OCI-LY7 (cell line): ENCODE data around the gene CCDC78. TPM values are rescaled to one million over a fixed set of nuclear protein-coding genes. Genes with fewer than 3 reads are reported as not detected.

Experiments used
- BruUV-seq: library from RNA; stranded (reverse); fragments of 400-500 nt; replicated peaks from 2 replicates; lab custom pipeline; 2021; lab: Mats Ljungman, UMichigan
- CTCF ChIA-PET: fragments of 300-600 bp; sonication (Branson Sonifier 250); formaldehyde crosslinking; loops from one replicate; lab custom pipeline; 2022; ENCODE audit warnings: antibody characterized with exemption; ENCODE audit not compliant: unreplicated experiment; lab: Charles Lee
- POLR2A ChIA-PET: fragments of 300-600 bp; sonication (Branson Sonifier 250); formaldehyde crosslinking; loops from one replicate; lab custom pipeline; 2022; ENCODE audit warnings: antibody characterized with exemption; lab: Charles Lee
- DNase-seq: peaks from one replicate; pipeline ENCODE4 v3.0.0-alpha.2; 2015; ENCODE audit warnings: low spot score
- H2AFZ ChIP-seq: fragments of 200-600 bp; sonication (generic), shearing (Covaris generic); 2 replicates; pipeline ENCODE4 v1.6.1; 2014; ENCODE audit warnings: mild to moderate bottlenecking, antibody characterized with exemption, low read length, moderate library complexity
- H3K27ac ChIP-seq: fragments of 200-600 bp; sonication (generic); 2 replicates; pipeline ENCODE4 v1.5.1; 2014; ENCODE audit warnings: mixed run types, low read depth, mild to moderate bottlenecking, moderate library complexity, low read length, inconsistent platforms; ENCODE audit not compliant: poor library complexity, severe bottlenecking
- H3K36me3 ChIP-seq: fragments of 200-600 bp; sonication (generic); 2 replicates; pipeline ENCODE4 v1.6.1; 2014; ENCODE audit warnings: mild to moderate bottlenecking, antibody characterized with exemption, low read length, moderate library complexity, mixed read lengths; ENCODE audit not compliant: insufficient read depth
- H3K4me1 ChIP-seq: fragments of 200-600 bp; sonication (generic); 2 replicates; pipeline ENCODE4 v1.5.1; 2014; ENCODE audit warnings: mild to moderate bottlenecking, low read length; ENCODE audit not compliant: insufficient read depth, poor library complexity, severe bottlenecking
- H3K4me2 ChIP-seq: fragments of 200-600 bp; sonication (generic); 2 replicates; pipeline ENCODE4 v1.6.1; 2014; ENCODE audit warnings: mild to moderate bottlenecking, low read length
- H3K4me3 ChIP-seq: fragments of 200-600 bp; sonication (generic); 2 replicates; pipeline ENCODE4 v1.5.1; 2014; ENCODE audit warnings: mild to moderate bottlenecking, low read depth, low read length; ENCODE audit not compliant: poor library complexity, severe bottlenecking
- H3K79me2 ChIP-seq: fragments of 200-600 bp; sonication (generic); 2 replicates; pipeline ENCODE4 v1.6.1; 2016; ENCODE audit warnings: low read depth, mild to moderate bottlenecking, low read length, moderate library complexity, mixed read lengths; ENCODE audit not compliant: insufficient read depth
- H3K9me2 ChIP-seq: fragments of 200-600 bp; sonication (generic); 2 replicates; pipeline ENCODE4 v1.6.1; 2016; ENCODE audit warnings: mild to moderate bottlenecking, low read length, mixed read lengths; ENCODE audit not compliant: insufficient read depth
- H3K9me3 ChIP-seq: fragments of 200-600 bp; sonication (generic); 2 replicates; pipeline ENCODE4 v1.6.1; 2014; ENCODE audit warnings: mild to moderate bottlenecking, mixed run types, low read length, mixed read lengths
- H4K20me1 ChIP-seq: fragments of 200-600 bp; sonication (generic); 2 replicates; pipeline ENCODE4 v1.6.1; 2014; ENCODE audit warnings: mild to moderate bottlenecking, antibody characterized with exemption, low read length, moderate library complexity, mixed read lengths; ENCODE audit not compliant: insufficient read depth
- EZH2phosphoT487 ChIP-seq: fragments of 200-600 bp; sonication (generic); IDR thresholded peaks from 2 replicates; pipeline ENCODE4 v1.6.1; 2018; ENCODE audit warnings: low read depth, borderline replicate concordance, mild to moderate bottlenecking, mixed run types, antibody characterized with exemption, low read length, moderate library complexity, mixed read lengths
- intact Hi-C: fragments of 100-400 bp; cut with micrococcal nuclease; formaldehyde crosslinking; loops from one replicate; pipeline ENCODE4 v1.10.0; 2022; ENCODE audit not compliant: unreplicated experiment
- total RNA-seq, 2 experiments: library from RNA; depleted of rRNA in 1 of 2; stranded (reverse); fragments of >200 nt in 1 of 2; shearing (Covaris generic) in 1 of 2; gene quantifications; 2 replicates each; pipeline ENCODE4 v1.2.3, GENCODE V29; 2014 to 2022
- TF ChIP-seq, protein P1 (sequence below): fragments of 200-600 bp; sonication (generic); conservative IDR thresholded peaks from 2 replicates; pipeline ENCODE4 v1.5.1; 2014; ENCODE audit warnings: mild to moderate bottlenecking, antibody characterized with exemption, low read length, moderate library complexity, mixed read lengths

The CCDC78 gene
- total RNA-seq, 2 experiments from 2014 or later: 25.8 to 57.9 TPM

DNA sequence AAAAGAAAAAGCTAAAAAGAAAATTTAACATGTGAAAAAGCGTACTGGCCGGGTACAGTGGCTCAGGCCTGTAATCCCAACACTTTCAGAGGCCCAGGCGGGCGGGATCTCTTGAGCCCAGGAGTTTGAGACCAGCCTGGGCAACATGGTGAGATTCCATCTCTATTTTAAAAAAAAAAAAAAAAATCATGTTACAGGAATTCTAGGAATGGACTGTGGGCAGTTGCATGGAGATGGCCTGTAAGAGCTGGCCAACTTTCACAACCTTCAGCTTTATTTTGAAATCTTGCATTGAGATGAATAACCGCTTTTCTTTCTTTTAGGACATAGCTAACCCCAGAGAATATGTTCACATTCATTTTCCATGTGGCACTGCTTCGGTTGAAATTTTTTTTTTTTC, 22.8 kb upstream of the CCDC78 start:
- CTCF ChIA-PET: interaction anchor here (0.6 kb wide), 1 partner anchor 33 kb away, joined by 3 read pairs; no protein-coding TSS in a partner anchor
- BruUV-seq: no TSS peak

DNA sequence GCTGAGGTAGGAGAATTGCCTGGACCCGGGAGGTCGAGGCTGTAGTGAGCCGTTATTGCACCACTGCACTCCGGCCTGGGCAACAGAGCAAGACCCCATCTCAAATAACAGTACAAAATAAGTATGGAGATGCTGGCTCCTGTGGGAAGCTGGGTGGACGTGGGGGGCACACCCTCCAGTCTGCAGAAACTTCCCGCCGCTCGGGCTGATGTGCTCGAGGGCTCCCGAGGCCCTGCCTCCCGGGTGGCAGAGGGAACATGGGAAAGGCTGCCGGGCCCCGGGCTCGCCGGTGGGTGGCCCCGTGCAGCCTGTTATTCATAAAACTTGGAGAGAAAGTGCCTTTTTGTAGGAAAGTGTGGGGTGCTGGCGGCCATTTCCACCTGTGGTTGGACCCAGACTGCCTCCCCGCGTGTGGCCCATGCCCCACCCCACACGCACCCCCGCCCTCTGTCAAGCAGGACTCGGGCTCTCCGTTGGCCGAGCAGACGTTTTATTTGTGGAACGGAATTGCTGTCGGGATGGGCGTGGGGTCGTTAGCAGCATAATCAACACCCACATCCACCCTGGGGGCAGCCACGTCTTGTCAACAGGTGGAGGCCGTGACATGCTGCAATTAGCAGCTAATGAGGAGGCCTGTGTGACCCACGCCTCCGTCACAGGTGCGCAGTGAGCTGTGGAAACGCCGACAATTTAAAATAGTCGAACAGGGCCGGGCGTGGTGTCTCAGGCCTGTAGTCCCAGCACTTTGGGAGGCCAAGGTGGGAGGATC, 21.9 kb upstream of the CCDC78 start:
- Histone ChIP-seq H3K9me3 (no peaks in the 10 kb centered on the region), H2AFZ (no peak overlapping the region), H3K4me2 (no peak overlapping the region), H3K4me3 (no peak overlapping the region), H3K4me1 (peaks cover 3% of the 10 kb centered on the region), H3K27ac (no peak overlapping the region), H3K36me3 (no peaks in the 10 kb centered on the region), H3K9me2 (no peaks in the 10 kb centered on the region), H4K20me1 (no peaks in the 10 kb centered on the region), H3K79me2 (no peaks in the 10 kb centered on the region)
- TF ChIP-seq EZH2phosphoT487: no peak
- no TSS peak for BruUV-seq
- intact Hi-C loops: loop anchor here (5.0 kb wide), 1 partner anchor 39 kb away; the partner anchor contains the start of genes CHTF18 and RPUSD1
- DNase-seq: no peak
- POLR2A ChIA-PET: interaction anchor here (0.7 kb wide), 1 partner anchor 12 kb away, joined by 3 read pairs; no protein-coding TSS in a partner anchor
- CTCF ChIA-PET: interaction anchor here (0.6 kb wide), 1 partner anchor 32 kb away, joined by 3 read pairs; no protein-coding TSS in a partner anchor

More for the DNA sequence above, 22.8 kb upstream of the CCDC78 start:
- intact Hi-C loops: loop anchor here (5.0 kb wide), 1 partner anchor 38 kb away; the partner anchor contains the start of genes CHTF18 and RPUSD1
- Histone ChIP-seq H3K27ac (no peak overlapping the region), H3K79me2 (no peaks in the 10 kb centered on the region), H4K20me1 (no peaks in the 10 kb centered on the region), H3K36me3 (no peaks in the 10 kb centered on the region), H3K4me2 (no peak overlapping the region), H3K4me3 (no peak overlapping the region), H3K4me1 (peaks cover 3% of the 10 kb centered on the region), H3K9me3 (no peaks in the 10 kb centered on the region), H3K9me2 (no peaks in the 10 kb centered on the region), H2AFZ (no peak overlapping the region)
- POLR2A ChIA-PET: no interaction called here
- TF ChIP-seq, protein P1, sequence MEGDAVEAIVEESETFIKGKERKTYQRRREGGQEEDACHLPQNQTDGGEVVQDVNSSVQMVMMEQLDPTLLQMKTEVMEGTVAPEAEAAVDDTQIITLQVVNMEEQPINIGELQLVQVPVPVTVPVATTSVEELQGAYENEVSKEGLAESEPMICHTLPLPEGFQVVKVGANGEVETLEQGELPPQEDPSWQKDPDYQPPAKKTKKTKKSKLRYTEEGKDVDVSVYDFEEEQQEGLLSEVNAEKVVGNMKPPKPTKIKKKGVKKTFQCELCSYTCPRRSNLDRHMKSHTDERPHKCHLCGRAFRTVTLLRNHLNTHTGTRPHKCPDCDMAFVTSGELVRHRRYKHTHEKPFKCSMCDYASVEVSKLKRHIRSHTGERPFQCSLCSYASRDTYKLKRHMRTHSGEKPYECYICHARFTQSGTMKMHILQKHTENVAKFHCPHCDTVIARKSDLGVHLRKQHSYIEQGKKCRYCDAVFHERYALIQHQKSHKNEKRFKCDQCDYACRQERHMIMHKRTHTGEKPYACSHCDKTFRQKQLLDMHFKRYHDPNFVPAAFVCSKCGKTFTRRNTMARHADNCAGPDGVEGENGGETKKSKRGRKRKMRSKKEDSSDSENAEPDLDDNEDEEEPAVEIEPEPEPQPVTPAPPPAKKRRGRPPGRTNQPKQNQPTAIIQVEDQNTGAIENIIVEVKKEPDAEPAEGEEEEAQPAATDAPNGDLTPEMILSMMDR: no peak
- TF ChIP-seq EZH2phosphoT487: no peak
- DNase-seq: no peak

DNA sequence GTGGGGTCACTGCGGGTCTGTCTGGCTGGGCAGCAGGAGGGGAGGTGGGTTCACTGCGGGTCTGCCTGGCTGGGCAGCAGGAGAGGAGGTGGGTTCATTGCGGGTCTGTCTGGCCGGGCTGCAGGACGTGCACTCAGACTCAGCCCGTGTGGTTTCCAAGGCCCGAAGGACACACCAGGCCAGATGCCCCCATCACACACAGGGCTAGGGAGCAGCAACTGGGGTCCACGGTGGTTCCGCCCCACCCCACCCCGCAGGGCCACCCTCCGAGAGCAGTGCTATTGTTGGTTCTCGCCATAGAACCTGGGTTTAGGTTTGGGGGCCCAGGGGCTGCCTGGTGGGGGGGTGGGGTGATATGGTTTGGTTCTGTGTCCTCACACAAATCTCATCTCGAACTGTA, 20.4 kb upstream of the CCDC78 start:
- no peak for DNase-seq
- POLR2A ChIA-PET: no interaction called here

More for the DNA sequence above, 20.4 kb upstream of the CCDC78 start:
- Histone ChIP-seq H2AFZ (no peak overlapping the region), H3K9me2 (no peaks in the 10 kb centered on the region), H3K4me2 (no peak overlapping the region), H3K4me1 (peaks cover 11% of the 10 kb centered on the region), H3K4me3 (no peak overlapping the region), H4K20me1 (no peaks in the 10 kb centered on the region), H3K27ac (no peak overlapping the region), H3K36me3 (no peaks in the 10 kb centered on the region), H3K9me3 (no peaks in the 10 kb centered on the region), H3K79me2 (no peaks in the 10 kb centered on the region)
- TF ChIP-seq, protein P1: no peak
- TF ChIP-seq EZH2phosphoT487: no peak
- CTCF ChIA-PET: no interaction called here
- intact Hi-C loops: loop anchor here (5.0 kb wide), 1 partner anchor 41 kb away; the partner anchor contains the start of genes CHTF18 and RPUSD1
- BruUV-seq: no TSS peak
